Activated CD4-positive, CD25-positive, alpha-beta regulatory T cell treated with anti-CD3 and anti-CD28 coated beads, Interleukin-2, amount 50 U/mL, for 16 hours (primary cell): ENCODE results near the gene ZNF774.
"Not testable (repeated sequence)": the region's sequence is repeated elsewhere in the genome, so short reads cannot be mapped to it uniquely, and the experiment has no call there.

Source experiments
- DNase-seq: peaks from one replicate; pipeline ENCODE4 v3.0.0-alpha.2; 2020; ENCODE audit warnings: low read depth, low spot score

Gene ZNF774

GRCh38 chr15:90352107-90352893 lies at the start of gene ZNF774:
Gene ZNF774 (plus strand): TSS chr15:90352284. CDS start chr15:90354661, 2,377 bp downstream.
- DNase-seq, result peak; percentile 75

- DNase-seq, result not testable (repeated sequence)
Observed at GRCh38 chr15:90305355-90305754, 46.7 kb upstream of the ZNF774 start.

GRCh38 chr15:90305932-90306331 lies 46.2 kb upstream of the ZNF774 start:
- DNase-seq, result no peak

GRCh38 chr15:90306560-90306959 lies 45.5 kb upstream of the ZNF774 start:
- DNase-seq, result no peak

- no peak for DNase-seq
Observed at GRCh38 chr15:90307661-90308060, 44.4 kb upstream of the ZNF774 start.

GRCh38 chr15:90309020-90309419 lies 43.1 kb upstream of the ZNF774 start:
- DNase-seq, result no peak

GRCh38 chr15:90315278-90315982 lies 36.7 kb upstream of the ZNF774 start:
- no peak for DNase-seq

- DNase-seq, result no peak
Observed at GRCh38 chr15:90316139-90316538, 35.9 kb upstream of the ZNF774 start.

- no peak for DNase-seq
Observed at GRCh38 chr15:90318591-90318990, 33.5 kb upstream of the ZNF774 start.

- DNase-seq, result peak; percentile 41
Observed at GRCh38 chr15:90320062-90320884, 31.8 kb upstream of the ZNF774 start.

- DNase-seq, result no peak
Observed at GRCh38 chr15:90320885-90321278, 31.2 kb upstream of the ZNF774 start.

GRCh38 chr15:90322538-90322937 lies 29.5 kb upstream of the ZNF774 start:
- DNase-seq, result no peak

- DNase-seq, result no peak
Observed at GRCh38 chr15:90325726-90326125, 26.4 kb upstream of the ZNF774 start.

GRCh38 chr15:90326441-90326840 lies 25.6 kb upstream of the ZNF774 start:
- no peak for DNase-seq

- no peak for DNase-seq
Observed at GRCh38 chr15:90327311-90327710, 24.8 kb upstream of the ZNF774 start.

- no peak for DNase-seq
Observed at GRCh38 chr15:90334304-90334731, 17.8 kb upstream of the ZNF774 start.

GRCh38 chr15:90336705-90337141 lies 15.4 kb upstream of the ZNF774 start:
- no peak for DNase-seq

GRCh38 chr15:90337256-90337655 lies 14.8 kb upstream of the ZNF774 start:
- DNase-seq, result no peak

- no peak for DNase-seq
Observed at GRCh38 chr15:90338532-90338931, 13.6 kb upstream of the ZNF774 start.

GRCh38 chr15:90340345-90340744 lies 11.7 kb upstream of the ZNF774 start:
- no peak for DNase-seq

- no peak for DNase-seq
Observed at GRCh38 chr15:90343302-90343790, 8.7 kb upstream of the ZNF774 start.

- DNase-seq, result no peak
Observed at GRCh38 chr15:90344662-90345061, 7.4 kb upstream of the ZNF774 start.
